CD8-positive, alpha-beta memory T cell (primary cell): Measurements from ENCODE around the gene SLC8A3. TPM values are rescaled to one million over a fixed set of nuclear protein-coding genes. Genes with fewer than 3 reads are reported as not detected.
A peak's percentile ranks its signal among the peaks of the same experiment; 100 is the strongest.

Source experiments
- CTCF ChIA-PET: fragments of 350-600 bp; sonication (Branson Sonifier 250); formaldehyde crosslinking; loops from one replicate; lab custom pipeline; 2021; ENCODE audit warnings: antibody characterized with exemption; lab: Charles Lee
- POLR2A ChIA-PET: fragments of 350-600 bp; sonication (Branson Sonifier 250); formaldehyde crosslinking; loops from one replicate; lab custom pipeline; 2021; ENCODE audit warnings: antibody characterized with exemption; lab: Charles Lee
- DNase-seq, 5 donors: peaks; one replicate each; pipeline versions ENCODE4 v3.0.0 to v3.0.0-alpha.2; 2020 to 2022; ENCODE audit warnings: mixed read lengths in 1 of 5
- H3K27ac ChIP-seq: one replicate; pipeline ENCODE4 v1.7.0; 2013; ENCODE audit warnings: low read depth, mild to moderate bottlenecking, low read length, moderate library complexity
- H3K27me3 ChIP-seq: 2 replicates; pipeline ENCODE4 v1.7.0; 2013; ENCODE audit warnings: low read length, mild to moderate bottlenecking; ENCODE audit not compliant: insufficient read depth, poor library complexity, severe bottlenecking
- H3K36me3 ChIP-seq: 2 replicates; pipeline ENCODE4 v1.7.0; 2013; ENCODE audit warnings: mild to moderate bottlenecking, low read length, moderate library complexity; ENCODE audit not compliant: insufficient read depth
- H3K4me1 ChIP-seq: 2 replicates; pipeline ENCODE4 v1.7.0; 2013; ENCODE audit warnings: mild to moderate bottlenecking, low read length, moderate library complexity; ENCODE audit not compliant: insufficient read depth
- H3K4me3 ChIP-seq: 2 replicates; pipeline ENCODE4 v1.7.0; 2013; ENCODE audit warnings: mild to moderate bottlenecking, low read length
- H3K9me3 ChIP-seq: 2 replicates; pipeline ENCODE4 v1.7.0; 2013; ENCODE audit warnings: mild to moderate bottlenecking, low read length
- H3K27ac Mint-ChIP-seq, 8 donors: one replicate each; pipeline ENCODE4 v1.8.0; 2020 to 2021; ENCODE audit warnings: mixed read lengths in 8 of 8, mild to moderate bottlenecking in 6 of 8, inconsistent platforms in 3 of 8, moderate library complexity in 3 of 8
- H3K27me3 Mint-ChIP-seq, 2 donors: one replicate each; pipeline ENCODE4 v1.8.0; 2020 to 2021; ENCODE audit warnings: mixed read lengths in 2 of 2, mild to moderate bottlenecking in 1 of 2, moderate library complexity in 1 of 2
- H3K36me3 Mint-ChIP-seq, 3 donors: one replicate each; pipeline ENCODE4 v1.8.0; 2020 to 2021; ENCODE audit warnings: mixed read lengths in 3 of 3, inconsistent platforms in 1 of 3, mild to moderate bottlenecking in 1 of 3
- H3K4me1 Mint-ChIP-seq, 3 donors: one replicate each; pipeline ENCODE4 v1.8.0; 2020 to 2021; ENCODE audit warnings: mixed read lengths in 3 of 3, inconsistent platforms in 1 of 3, mild to moderate bottlenecking in 1 of 3
- H3K4me3 Mint-ChIP-seq, 7 donors: one replicate each; pipeline ENCODE4 v1.8.0; 2020 to 2021; ENCODE audit warnings: mixed read lengths in 7 of 7, mild to moderate bottlenecking in 6 of 7, moderate library complexity in 4 of 7, inconsistent platforms in 2 of 7
- H3K9me3 Mint-ChIP-seq, 5 donors: one replicate each; pipeline ENCODE4 v1.8.0; 2020 to 2022; ENCODE audit warnings: mixed read lengths in 5 of 5, mild to moderate bottlenecking in 3 of 5, moderate library complexity in 2 of 5, inconsistent platforms in 1 of 5
- polyA plus RNA-seq: library from polyadenylated mRNA; unstranded; fragments of 300-500 nt; fragmentation: Illumina TruSeq; gene quantifications from one replicate; pipeline ENCODE4 v1.2.3, GENCODE V29; 2021
- total RNA-seq, 2 experiments: library from RNA; stranded (reverse); gene quantifications; one replicate each; pipeline ENCODE4 v1.2.3, GENCODE V29; 2021

SLC8A3 gene
- total and polyA plus RNA-seq, 3 experiments from 2014 or later, result 0.09 TPM; not detected in 2

DNA sequence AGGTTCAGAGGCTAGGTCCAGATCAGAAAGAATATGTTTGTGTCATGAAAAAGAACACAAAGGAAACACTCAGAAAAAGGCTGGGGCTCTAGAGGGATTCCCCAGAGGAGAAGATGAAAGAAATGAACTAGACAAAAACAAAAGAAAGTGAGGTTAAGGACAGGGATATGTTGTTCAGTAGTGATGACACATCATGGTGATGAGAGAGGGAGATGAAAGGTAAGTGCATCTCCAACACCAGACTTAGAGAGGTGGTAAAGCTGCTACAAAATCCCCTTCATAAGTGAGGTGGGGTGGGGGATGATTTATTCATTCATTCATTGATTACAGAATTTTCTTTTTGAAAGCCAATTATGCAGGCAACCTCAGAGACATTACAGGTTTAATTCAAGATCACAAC lies 19.6 kb upstream of the SLC8A3 start:
- no peak overlapping the region for H3K27ac ChIP-seq
- H3K9me3 ChIP-seq, result no peaks in the 10 kb centered on the region
- no peaks in the 10 kb centered on the region for H3K4me1 ChIP-seq
- Mint-ChIP-seq H3K27me3 (peaks cover 36 to 49% of the 10 kb centered on the region in 2 donors), H3K27ac (no peak overlapping the region), H3K36me3 (peaks cover 0 to 7% (median 0%) of the 10 kb centered on the region in 3 donors), H3K9me3 (peaks cover 0 to 2% (median 0%) of the 10 kb centered on the region in 5 donors), H3K4me3 (no peak overlapping the region), H3K4me1 (no peaks in the 10 kb centered on the region)
- no peaks in the 10 kb centered on the region for H3K27me3 ChIP-seq
- no peak for DNase-seq
- no peak overlapping the region for H3K4me3 ChIP-seq
- H3K36me3 ChIP-seq, result no peaks in the 10 kb centered on the region
- ChIA-PET POLR2A (no interaction called here), CTCF (no interaction called here)

DNA sequence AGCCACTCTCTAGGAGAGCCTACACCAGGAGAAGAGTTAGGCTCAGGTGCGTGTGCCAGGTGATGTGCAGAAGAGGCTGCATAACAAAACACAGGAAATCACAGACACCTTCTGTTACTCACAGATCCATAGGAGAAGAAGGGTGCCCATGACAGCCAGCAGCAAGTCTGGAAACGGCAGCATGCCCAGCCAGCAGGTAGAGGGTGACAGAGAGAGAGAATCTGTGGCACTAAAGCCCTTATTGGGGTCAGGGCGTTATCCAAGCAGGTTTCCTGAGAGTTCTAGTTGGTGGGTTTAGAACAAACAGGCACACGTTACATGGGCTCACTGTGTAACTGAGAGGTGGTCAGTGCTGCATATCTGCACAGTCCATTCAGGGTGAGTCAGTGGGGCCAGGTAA lies 14.9 kb upstream of the SLC8A3 start:
- Mint-ChIP-seq H3K27ac (no peak overlapping the region), H3K36me3 (peaks cover 0 to 11% (median 0%) of the 10 kb centered on the region in 3 donors), H3K9me3 (peaks cover 0 to 4% (median 0%) of the 10 kb centered on the region in 5 donors), H3K4me1 (no peaks in the 10 kb centered on the region), H3K4me3 (no peak overlapping the region), H3K27me3 (peaks cover 40 to 63% of the 10 kb centered on the region in 2 donors)
- no peaks in the 10 kb centered on the region for H3K4me1 ChIP-seq
- H3K27me3 ChIP-seq, result no peaks in the 10 kb centered on the region
- H3K9me3 ChIP-seq, result no peaks in the 10 kb centered on the region
- no peaks in the 10 kb centered on the region for H3K36me3 ChIP-seq
- DNase-seq, result no peak
- no peak overlapping the region for H3K27ac ChIP-seq
- CTCF ChIA-PET, result no interaction called here
- POLR2A ChIA-PET, result no interaction called here
- no peak overlapping the region for H3K4me3 ChIP-seq

DNA sequence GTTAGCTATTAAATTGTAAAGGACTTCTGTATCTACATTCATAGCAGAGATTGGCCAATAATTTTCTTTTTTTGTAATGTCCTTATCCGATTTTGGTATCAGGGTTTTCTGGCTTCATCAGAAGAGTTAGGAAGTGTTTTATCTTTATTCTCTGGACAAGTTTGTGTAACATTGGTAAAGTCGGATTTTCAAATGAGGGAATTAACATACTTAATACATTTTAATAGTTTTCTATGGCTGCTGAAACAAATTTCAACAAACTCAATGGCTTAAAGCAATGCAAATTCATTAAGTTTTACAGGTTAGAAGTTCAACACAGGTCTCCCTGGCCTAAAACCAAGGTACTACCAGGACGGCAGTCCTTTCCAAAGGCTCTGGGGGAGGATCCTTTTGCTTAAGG lies 13.2 kb upstream of the SLC8A3 start:
- H3K4me1 Mint-ChIP-seq, result no peaks in the 10 kb centered on the region
- ChIA-PET CTCF (no interaction called here), POLR2A (no interaction called here)
- H3K27me3 Mint-ChIP-seq, result peaks cover 35 to 59% of the 10 kb centered on the region in 2 donors
- H3K36me3 Mint-ChIP-seq, result peaks cover 0 to 6% (median 0%) of the 10 kb centered on the region in 3 donors
- no peaks in the 10 kb centered on the region for H3K36me3 ChIP-seq
- no peaks in the 10 kb centered on the region for H3K9me3 ChIP-seq
- no peak overlapping the region for H3K27ac ChIP-seq
- peaks cover 0 to 4% (median 3%) of the 10 kb centered on the region in 5 donors for H3K9me3 Mint-ChIP-seq
- no peaks in the 10 kb centered on the region for H3K27me3 ChIP-seq
- H3K27ac Mint-ChIP-seq, result no peak overlapping the region
- H3K4me3 Mint-ChIP-seq, result no peak overlapping the region
- DNase-seq, result no peak
- no peaks in the 10 kb centered on the region for H3K4me1 ChIP-seq
- H3K4me3 ChIP-seq, result no peak overlapping the region

DNA sequence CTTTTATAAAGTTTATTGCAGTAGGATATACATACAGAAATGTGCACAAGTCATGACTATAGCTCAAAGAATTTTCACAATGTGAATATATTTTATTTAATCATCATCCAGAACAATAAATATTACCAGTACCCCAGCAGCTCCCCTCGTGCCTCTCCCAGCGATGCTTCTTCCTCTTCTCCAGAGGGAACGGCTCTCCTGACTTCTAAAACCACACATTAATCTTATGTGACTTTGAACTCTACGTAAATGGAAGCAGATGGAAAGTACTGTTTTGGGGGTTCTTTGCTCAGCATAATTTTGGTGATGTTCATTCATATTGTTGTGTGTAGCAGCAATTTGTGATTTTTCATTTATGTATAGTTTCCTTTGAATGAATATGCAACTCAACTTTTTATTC lies 4.6 kb upstream of the SLC8A3 start:
- DNase-seq, result no peak
- Mint-ChIP-seq H3K27me3 (peaks cover 32 to 54% of the 10 kb centered on the region in 2 donors), H3K9me3 (peaks cover 0 to 17% (median 11%) of the 10 kb centered on the region in 5 donors), H3K4me1 (peaks cover 0 to 11% (median 0%) of the 10 kb centered on the region in 3 donors), H3K36me3 (no peaks in the 10 kb centered on the region), H3K27ac (no peak overlapping the region), H3K4me3 (no peak overlapping the region)
- ChIA-PET CTCF (no interaction called here), POLR2A (no interaction called here)
- no peak overlapping the region for H3K27ac ChIP-seq
- peaks cover 7% of the 10 kb centered on the region for H3K27me3 ChIP-seq
- H3K36me3 ChIP-seq, result no peaks in the 10 kb centered on the region
- H3K4me3 ChIP-seq, result no peak overlapping the region
- no peaks in the 10 kb centered on the region for H3K9me3 ChIP-seq
- no peaks in the 10 kb centered on the region for H3K4me1 ChIP-seq

DNA sequence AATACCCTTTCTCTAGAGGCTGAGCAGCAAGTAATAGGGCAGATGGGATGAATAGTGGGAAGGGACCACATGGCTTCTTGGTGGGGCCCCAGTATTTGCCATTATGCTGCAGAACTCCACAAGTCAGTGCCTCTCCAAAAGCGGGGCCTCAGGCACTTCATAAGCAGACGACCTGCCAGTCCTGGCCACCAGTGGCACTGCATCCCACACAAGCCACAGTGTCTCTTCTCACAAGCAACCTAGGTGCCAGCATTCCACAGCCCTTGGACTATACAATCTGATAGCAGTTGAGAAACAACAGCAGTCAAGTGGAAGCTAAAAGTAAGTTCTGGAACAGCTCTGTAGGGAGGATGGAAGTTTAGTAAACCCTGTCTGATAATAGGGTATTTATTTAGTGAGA lies 4.2 kb upstream of the SLC8A3 start:
- H3K9me3 ChIP-seq, result no peaks in the 10 kb centered on the region
- no peaks in the 10 kb centered on the region for H3K4me1 ChIP-seq
- Mint-ChIP-seq H3K9me3 (peaks cover 0 to 17% (median 11%) of the 10 kb centered on the region in 5 donors), H3K36me3 (no peaks in the 10 kb centered on the region), H3K27me3 (peaks cover 34 to 57% of the 10 kb centered on the region in 2 donors), H3K4me1 (peaks cover 2 to 14% (median 3%) of the 10 kb centered on the region in 3 donors), H3K4me3 (no peak overlapping the region), H3K27ac (no peak overlapping the region)
- no peak overlapping the region for H3K4me3 ChIP-seq
- CTCF ChIA-PET, result no interaction called here
- peaks cover 8% of the 10 kb centered on the region for H3K27me3 ChIP-seq
- POLR2A ChIA-PET, result no interaction called here
- DNase-seq, result no peak
- no peaks in the 10 kb centered on the region for H3K36me3 ChIP-seq
- H3K27ac ChIP-seq, result no peak overlapping the region

DNA sequence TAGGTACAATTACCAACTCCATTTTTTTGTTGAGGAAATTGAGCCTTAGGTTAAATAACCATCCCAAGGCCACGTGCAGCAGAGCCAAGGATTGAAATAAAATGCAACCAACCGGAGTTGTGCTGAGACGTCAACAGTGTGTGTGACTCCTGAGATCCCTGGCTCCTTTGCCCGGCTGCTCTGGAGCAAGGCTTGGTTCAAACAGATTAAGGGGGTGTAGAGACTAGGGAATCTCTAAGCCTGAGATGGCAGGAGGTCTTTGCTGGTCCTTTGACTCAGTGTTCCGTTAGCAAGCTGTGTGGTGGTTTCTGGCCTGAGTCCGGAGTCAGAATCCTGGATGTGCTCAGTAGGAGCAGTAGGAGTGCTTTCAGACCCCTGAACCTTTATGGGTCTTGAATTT lies 1.4 kb upstream of the SLC8A3 start:
- ChIA-PET POLR2A (no interaction called here), CTCF (no interaction called here)
- no peak for DNase-seq
- Histone ChIP-seq H3K9me3 (no peaks in the 10 kb centered on the region), H3K4me3 (no peak overlapping the region), H3K27ac (no peak overlapping the region), H3K36me3 (no peaks in the 10 kb centered on the region), H3K27me3 (peaks cover 12% of the 10 kb centered on the region), H3K4me1 (no peaks in the 10 kb centered on the region)
- Mint-ChIP-seq H3K27ac (peak overlapping the region in 1 of 8 donors; percentile 3), H3K36me3 (no peaks in the 10 kb centered on the region), H3K9me3 (peaks cover 0 to 13% (median 5%) of the 10 kb centered on the region in 5 donors), H3K4me1 (peaks cover 13 to 27% (median 18%) of the 10 kb centered on the region in 3 donors), H3K27me3 (peaks cover 43 to 71% of the 10 kb centered on the region in 2 donors), H3K4me3 (no peak overlapping the region)

DNA sequence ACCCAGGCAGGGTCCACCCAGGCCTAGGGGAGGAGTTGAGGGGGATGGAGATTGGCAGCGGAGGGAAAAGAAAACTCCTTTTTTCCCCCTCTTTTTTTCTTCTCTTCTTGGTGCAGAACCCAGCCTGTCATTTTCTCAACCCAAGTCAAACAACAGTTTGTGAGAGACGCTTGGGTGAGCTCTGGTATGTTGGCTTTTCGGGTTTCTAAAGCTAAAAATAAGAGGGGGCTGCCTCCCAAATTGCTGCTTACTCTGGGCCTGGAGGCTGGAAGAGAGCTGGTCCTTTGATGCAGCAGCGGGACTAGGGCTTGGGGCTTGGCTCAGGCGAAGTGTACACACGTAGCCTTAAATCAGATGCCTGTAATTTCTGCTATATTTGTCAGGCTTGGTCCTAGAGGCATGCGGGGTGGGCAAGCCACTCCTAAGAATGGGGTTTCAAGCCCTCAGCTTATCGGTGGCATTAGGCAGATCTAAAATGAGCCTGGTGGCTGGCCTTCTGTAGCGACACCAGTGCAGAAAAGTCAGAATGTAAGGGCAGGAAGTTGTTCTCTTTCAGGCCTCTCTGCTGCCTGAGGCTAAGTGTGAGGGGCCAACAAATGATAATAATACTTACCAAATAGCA lies 816 bp upstream of the SLC8A3 start:
- Mint-ChIP-seq H3K27ac (peak overlapping the region in 1 of 8 donors; percentile 3), H3K9me3 (peaks cover 0 to 10% (median 0%) of the 10 kb centered on the region in 5 donors), H3K27me3 (peaks cover 41 to 73% of the 10 kb centered on the region in 2 donors), H3K4me3 (peak overlapping the region in 6 of 7 donors; percentile 5 to 65 (median 21)), H3K4me1 (peaks cover 13 to 27% (median 18%) of the 10 kb centered on the region in 3 donors), H3K36me3 (no peaks in the 10 kb centered on the region)
- POLR2A ChIA-PET, result no interaction called here
- no peak overlapping the region for H3K4me3 ChIP-seq
- CTCF ChIA-PET, result no interaction called here
- no peaks in the 10 kb centered on the region for H3K4me1 ChIP-seq
- H3K9me3 ChIP-seq, result no peaks in the 10 kb centered on the region
- H3K36me3 ChIP-seq, result no peaks in the 10 kb centered on the region
- DNase-seq, result no peak
- H3K27me3 ChIP-seq, result peaks cover 12% of the 10 kb centered on the region
- no peak overlapping the region for H3K27ac ChIP-seq

DNA sequence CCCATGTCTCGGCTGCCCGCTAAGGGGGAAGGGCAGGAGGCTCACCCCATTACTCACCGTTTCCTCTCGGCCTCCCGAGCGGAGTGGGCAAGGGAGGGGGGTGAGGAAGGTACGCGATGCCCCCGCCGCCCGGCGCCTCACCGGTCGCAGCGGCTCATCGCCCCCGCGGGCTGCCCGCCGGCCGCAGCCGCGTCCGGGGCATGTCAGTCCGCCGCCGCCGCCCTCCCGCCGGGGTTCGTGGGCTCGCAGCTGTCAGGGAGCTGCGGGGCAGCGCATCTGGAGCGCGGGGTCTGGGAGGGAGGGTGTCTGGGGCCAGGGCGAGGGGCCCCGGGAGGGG lies 461 bp downstream of the SLC8A3 start:
- Mint-ChIP-seq H3K4me3 (peak overlapping the region in 6 of 7 donors; percentile 35 to 91 (median 77)), H3K36me3 (no peaks in the 10 kb centered on the region), H3K27ac (no peak overlapping the region), H3K9me3 (peaks cover 0 to 5% (median 0%) of the 10 kb centered on the region in 5 donors), H3K4me1 (peaks cover 13 to 27% (median 18%) of the 10 kb centered on the region in 3 donors), H3K27me3 (peaks cover 38 to 68% of the 10 kb centered on the region in 2 donors)
- no peaks in the 10 kb centered on the region for H3K9me3 ChIP-seq
- CTCF ChIA-PET, result no interaction called here
- no peak overlapping the region for H3K4me3 ChIP-seq
- peaks cover 12% of the 10 kb centered on the region for H3K27me3 ChIP-seq
- H3K27ac ChIP-seq, result no peak overlapping the region
- H3K36me3 ChIP-seq, result no peaks in the 10 kb centered on the region
- no peaks in the 10 kb centered on the region for H3K4me1 ChIP-seq
- no peak for DNase-seq
- POLR2A ChIA-PET, result no interaction called here
